Measurements from ENCODE around the gene MRPL16.
A peak's percentile ranks its signal among the peaks of the same experiment; 100 is the strongest.
"Not testable (repeated sequence)": the region's sequence is repeated elsewhere in the genome, so short reads cannot be mapped to it uniquely, and the experiment has no call there.

The MRPL16 gene

DNA sequence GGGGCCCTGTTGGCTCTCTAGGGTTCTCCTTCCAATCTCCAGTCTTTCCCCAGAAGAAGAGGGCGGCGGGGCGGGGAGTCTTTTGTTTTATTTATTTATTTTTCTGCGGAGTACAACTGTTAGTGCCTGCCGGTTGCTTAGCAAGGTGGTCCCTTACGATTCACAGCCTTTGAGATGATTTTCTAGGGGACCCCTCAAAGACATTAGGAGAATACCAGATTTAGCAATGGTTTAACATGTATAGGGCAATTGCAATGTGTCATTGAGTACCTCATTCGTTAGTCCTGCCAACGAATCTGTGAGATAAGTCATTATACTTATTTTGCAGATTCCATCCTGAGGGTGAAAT, 307 bp upstream of the MRPL16 start:
- ATAC-seq: no peak

DNA sequence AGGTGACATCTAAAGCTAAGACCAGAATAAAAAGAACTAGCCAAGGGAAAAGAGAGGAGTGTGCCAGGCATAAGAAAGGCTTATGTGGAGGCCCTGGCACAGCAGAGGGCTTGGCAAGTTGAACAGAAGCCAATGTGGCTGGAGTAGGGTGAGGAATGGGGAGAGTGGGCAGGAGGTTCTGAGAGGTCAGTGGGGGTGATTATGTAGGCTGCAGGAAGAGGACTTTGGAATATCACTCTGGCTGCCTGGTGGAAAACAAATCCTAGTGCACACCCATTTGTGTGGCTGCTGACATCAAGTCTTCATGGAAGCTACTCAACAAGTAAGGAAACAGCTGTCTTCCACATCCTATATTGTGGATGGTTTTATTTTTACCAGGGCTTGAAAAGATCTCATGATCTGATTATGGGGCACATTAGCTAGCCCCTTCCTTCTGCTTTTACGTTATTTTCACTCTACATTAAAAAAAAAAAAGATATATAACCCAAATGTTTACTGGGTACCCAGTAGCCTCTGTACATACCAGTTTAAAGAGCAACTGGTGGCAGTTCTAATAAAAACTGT, 3.4 kb downstream of the MRPL16 start:
- no peak for ATAC-seq

- no peak for ATAC-seq
Measured at GRCh38 chr11:59804061-59804460, 6.5 kb downstream of the MRPL16 start.

- ATAC-seq: no peak
Measured at GRCh38 chr11:59802639-59803176, 7.9 kb downstream of the MRPL16 start.

DNA sequence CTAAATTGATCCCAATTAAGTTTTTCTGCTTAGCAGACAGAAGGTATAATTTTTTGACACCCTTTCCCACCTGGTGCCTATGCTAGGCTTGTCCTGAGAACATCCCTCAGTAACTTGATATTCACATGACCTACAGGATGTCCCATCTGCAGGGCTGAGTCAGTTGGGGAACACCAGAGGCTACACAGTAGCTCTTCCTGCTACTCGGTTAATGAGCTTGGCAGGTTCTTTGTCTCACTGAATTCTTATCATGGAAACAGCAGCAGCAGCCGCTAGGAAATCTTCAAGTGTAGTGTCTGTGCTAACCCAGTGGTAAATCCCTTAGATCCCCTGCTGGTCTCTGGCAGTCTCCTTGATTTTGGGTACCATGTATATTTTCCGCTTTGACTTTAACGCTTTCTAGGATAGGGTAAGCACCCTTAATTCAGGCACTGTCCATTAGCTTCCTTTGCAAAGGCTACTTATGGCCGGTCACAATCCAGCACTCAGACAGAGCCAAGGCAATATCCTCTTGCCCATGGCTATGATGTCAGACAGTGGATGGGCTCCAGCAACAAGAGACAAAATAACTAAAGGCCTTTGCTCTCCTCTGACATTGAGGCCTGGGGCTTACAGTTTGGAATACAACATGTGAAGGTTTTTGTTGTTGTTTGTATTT, 8.5 kb downstream of the MRPL16 start:
- no peak for ATAC-seq

DNA sequence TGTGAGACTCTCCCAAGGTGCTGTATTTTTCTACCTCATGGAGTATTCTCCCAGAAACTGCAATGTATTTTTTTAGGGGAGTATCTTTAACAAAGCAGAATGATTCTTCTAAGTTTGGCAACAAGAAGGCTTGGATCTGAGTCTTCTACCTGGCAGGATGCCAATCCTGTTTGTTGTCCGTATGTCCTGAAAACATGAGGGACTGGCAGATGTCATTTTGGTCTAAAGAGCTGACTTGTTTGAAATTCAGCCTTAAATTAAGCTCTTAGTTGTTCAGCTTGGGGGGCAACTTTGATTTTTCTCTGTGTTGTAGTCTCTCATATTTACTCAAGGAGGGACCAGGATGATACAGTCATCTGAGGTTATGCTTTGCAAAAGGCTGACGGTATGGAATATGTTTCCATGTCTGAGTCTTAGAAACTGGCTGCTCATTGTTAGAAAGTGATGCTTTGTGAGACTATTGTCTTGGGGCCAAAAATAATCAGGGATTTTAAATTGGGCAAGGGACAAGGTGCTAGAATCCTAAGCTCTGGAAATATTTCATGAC, 9.3 kb downstream of the MRPL16 start:
- ATAC-seq: no peak

DNA sequence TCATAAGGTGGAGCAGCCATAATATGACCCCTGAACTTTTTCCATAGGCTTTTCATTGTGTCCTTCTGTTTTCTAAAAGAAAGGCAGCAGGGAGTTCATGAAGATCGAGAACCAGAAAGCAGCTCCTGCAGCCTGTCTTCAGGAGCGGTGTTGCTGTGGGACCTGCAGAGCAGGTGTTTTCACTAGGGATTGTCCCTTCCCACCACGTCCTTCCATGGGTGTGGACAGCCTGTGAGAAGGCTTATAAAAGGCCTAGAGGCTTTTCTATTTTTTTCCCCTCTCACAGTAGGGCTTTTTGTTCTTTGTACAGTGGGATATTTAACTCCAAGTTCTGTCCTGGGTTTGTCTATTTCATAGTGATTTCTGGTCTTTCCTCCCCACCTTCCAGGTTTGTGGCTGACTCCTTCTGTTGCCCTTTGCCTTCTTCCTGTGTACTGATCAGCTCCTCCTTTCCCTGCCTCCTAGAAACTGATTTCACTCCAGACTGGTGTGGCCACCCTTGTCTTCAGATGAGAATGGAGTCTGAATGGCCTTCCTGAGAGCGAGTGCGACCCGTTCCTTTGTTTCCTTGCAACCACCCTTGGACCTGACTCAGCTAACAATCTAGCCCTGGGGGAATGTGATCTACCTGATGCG, 10.1 kb downstream of the MRPL16 start:
- ATAC-seq: no peak

DNA sequence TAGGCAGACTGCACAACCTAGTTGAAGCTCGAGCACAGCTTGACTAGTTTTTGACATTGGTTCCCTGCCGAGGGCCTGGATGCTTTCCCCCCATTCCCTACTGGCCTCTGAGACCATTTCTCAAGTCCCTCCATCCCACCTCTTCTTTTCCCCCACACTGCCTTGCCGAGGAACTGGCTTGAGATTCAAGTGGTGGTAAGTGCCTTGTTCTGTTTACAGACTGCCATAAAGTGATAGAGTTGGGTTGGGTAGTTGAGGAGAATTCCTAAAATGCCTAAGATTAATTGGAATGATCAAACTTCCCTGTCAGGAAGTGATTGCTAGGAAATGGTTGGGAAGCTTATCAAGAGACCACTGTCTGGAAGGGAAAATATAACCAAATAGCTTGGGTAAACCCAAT, 16.2 kb downstream of the MRPL16 start:
- ATAC-seq: no peak

DNA sequence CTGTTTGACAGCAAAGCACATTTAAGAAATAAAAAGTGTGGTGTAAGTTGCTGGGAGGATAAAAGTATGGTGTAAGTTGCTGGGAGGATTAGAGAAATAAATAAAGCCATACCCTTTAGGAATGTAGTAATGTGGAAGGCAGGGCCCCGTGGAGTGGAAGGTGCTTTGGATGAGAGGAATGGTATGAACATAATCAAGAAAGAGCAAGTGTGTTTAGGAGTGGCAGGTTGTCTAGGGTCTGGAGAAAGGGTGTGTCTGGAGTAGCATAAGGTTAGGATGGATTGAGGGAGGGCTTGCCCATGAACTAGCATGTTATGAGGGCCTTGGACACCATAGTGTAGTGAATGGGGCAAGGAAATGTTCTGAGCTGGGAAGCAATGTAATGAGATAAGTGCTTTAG, 18.1 kb downstream of the MRPL16 start:
- ATAC-seq: no peak

GRCh38 chr11:59791639-59792038, 18.9 kb downstream of the MRPL16 start:
- ATAC-seq: no peak

- no peak for ATAC-seq
Measured at GRCh38 chr11:59787816-59788215, 22.8 kb downstream of the MRPL16 start.

- ATAC-seq: no peak
Measured at GRCh38 chr11:59787255-59787588, 23.4 kb downstream of the MRPL16 start.

DNA sequence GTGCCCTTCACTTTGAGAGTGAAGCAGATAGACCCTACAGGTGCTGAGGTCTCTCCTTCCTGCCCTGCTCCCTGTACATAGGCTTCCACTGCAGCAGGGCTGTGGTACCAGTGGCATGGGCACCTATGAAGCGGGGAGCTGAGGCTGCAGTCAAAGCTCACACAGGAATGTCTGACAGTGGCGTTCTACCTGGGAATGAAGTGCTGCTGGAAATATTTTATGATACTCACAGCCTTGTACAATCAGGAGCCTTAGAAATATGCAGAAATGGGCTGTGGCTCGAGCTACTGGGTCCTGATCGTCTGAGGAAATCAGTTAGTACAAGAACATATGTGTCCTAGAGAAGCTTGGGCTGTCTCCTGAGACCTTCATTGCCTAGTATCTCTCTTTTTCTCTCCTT, 24.8 kb downstream of the MRPL16 start:
- ATAC-seq: no peak

GRCh38 chr11:59784441-59784840, 26.1 kb downstream of the MRPL16 start:
- not testable (repeated sequence) for ATAC-seq

DNA sequence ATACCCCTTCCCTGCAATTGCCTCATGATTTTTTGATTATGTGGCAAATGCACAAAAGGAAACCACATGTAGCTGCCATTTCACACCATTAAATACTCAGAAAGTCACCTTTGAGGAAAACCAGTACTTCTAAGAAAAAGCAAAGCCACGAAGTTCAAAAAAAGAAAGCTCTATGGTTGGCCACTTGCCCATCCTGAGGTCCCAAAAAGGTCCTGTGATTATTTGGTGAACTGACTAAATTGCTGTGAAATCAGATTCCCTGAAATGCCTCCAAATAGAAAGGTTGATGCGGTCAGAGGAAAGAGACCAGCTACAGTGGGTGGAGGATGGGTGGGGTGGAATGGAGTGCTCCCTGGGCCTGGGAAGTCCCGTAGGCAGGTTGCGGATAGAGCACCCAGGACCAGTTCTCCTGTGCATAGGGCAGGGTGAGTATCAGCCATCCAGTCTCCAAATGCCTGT, 26.9 kb downstream of the MRPL16 start:
- no peak for ATAC-seq

- ATAC-seq: no peak
Measured at GRCh38 chr11:59782080-59782479, 28.5 kb downstream of the MRPL16 start.

GRCh38 chr11:59779487-59779886, 31.1 kb downstream of the MRPL16 start:
- no peak for ATAC-seq

GRCh38 chr11:59778122-59778521, 32.5 kb downstream of the MRPL16 start:
- ATAC-seq: no peak

GRCh38 chr11:59777104-59777503, 33.5 kb downstream of the MRPL16 start:
- ATAC-seq: no peak

DNA sequence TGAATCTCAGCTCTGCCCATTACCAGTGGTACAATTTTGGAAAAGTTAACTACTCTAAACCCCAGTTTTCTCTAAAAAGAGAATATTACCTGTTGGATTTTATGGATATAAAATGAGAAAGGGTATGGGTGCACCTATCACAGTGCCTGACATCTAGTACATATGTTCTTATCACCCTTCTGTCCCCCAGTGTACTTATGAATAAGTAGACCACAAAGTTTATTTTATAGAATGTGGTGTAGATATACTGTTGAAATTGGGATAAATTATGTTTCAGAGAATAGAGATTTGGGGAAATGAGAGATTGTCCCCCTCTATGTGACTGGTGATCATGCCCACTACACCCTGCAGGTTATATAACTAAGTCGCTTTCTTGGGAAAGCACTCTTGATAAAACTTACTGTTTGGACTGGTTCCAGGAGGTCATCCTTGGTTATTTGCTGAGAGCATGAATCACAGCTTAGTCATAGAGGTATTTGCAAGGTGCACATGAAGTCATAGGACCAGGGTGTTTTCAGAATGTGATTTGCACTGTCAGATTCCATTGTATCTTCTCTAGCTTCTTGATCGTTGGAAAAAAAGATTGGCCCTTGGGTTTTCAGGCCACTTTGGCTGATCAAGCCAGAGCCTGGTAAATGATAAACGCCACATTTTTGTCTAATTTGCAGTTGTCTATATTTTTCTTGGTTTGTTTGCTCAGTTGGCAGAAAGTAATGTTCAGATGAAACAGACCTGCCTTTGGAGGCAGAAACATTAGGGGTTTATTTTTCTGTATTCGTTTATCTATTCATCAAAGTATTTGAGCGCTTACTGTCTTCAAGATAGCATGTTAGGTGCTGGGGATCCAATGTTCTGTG, 34.1 kb downstream of the MRPL16 start:
- peak; percentile 43 to 48 for ATAC-seq

- no peak for ATAC-seq
Measured at GRCh38 chr11:59773083-59773440, 37.5 kb downstream of the MRPL16 start.

DNA sequence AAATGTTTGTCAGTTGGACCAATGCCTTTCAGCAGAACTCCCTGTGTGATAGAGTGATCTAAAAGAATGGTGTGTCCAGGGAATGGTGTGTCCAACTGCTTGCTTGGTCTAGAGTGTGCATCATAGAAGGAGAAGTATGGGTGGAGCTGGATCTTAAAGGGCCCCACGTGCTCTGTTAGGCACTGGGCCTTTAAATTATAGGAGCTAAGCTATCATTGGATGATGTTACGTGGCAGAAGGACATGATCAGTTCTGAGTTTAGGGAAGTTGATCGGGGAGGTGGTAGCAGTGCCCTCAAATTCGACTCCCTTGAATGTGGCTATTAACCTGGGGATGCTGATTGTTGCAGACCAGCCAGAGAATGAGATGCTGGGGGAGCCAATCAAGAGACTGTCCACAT, 39.0 kb downstream of the MRPL16 start:
- no peak for ATAC-seq

GRCh38 chr11:59770869-59771268, 39.7 kb downstream of the MRPL16 start:
- no peak for ATAC-seq
